H1 (cell line): ENCODE measurements around the gene SLFN12. TPM values are rescaled to one million over a fixed set of nuclear protein-coding genes. Genes with fewer than 3 reads are reported as not detected.

Source experiments
- BCL11A ChIP-seq, 2 experiments: IDR thresholded peaks; one replicate each; pipeline ENCODE4 v1.6.1; 2011; ENCODE audit warnings: low read depth in 2 of 2, low read length in 2 of 2, mild to moderate bottlenecking in 2 of 2
- JUN ChIP-seq: IDR thresholded peaks from 2 replicates; pipeline ENCODE4 v1.6.1; 2011; ENCODE audit warnings: low read depth, mild to moderate bottlenecking, improper control_type of control experiment, low read length
- MAFK ChIP-seq: IDR thresholded peaks from 2 replicates; pipeline ENCODE4 v1.6.1; 2012; ENCODE audit warnings: low read depth, mild to moderate bottlenecking, improper control_type of control experiment, low read length
- POU5F1 ChIP-seq: IDR thresholded peaks from 2 replicates; pipeline ENCODE4 v1.6.1; 2011; ENCODE audit warnings: low read depth, mild to moderate bottlenecking, low read length, moderate library complexity
- RXRA ChIP-seq: IDR thresholded peaks from 2 replicates; pipeline ENCODE4 v1.6.1; 2011; ENCODE audit warnings: low read depth, mild to moderate bottlenecking, low read length, moderate library complexity; ENCODE audit not compliant: insufficient read depth
- TEAD4 ChIP-seq: IDR thresholded peaks from 2 replicates; pipeline ENCODE4 v1.6.1; 2012; ENCODE audit warnings: low read depth, low read length, inconsistent platforms, mixed read lengths
- polyA plus RNA-seq, 7 experiments: library from polyadenylated mRNA; depleted of rRNA in 3 of 7; stranded (reverse) in 5 of 7; unstranded in 2 of 7; fragments of >200 nt in 5 of 7; fragments of 200-250 nt in 2 of 7; gene quantifications; 1 replicate in 5 of 7; 2 replicates in 1 of 7; 4 replicates in 1 of 7; pipeline versions ENCODE4 v1.2.1 to v1.2.3, GENCODE V29; 2011 to 2013; ENCODE audit warnings: missing spikeins in 2 of 7, mixed read lengths in 2 of 7
- total RNA-seq: library from RNA; stranded (reverse); fragmentation: NEBNext Ultra II Directional; extraction: Animal tissue kit (Norgen Biotek cat#: 25700); gene quantifications from 2 replicates; pipeline ENCODE4 v1.2.1, GENCODE V29; 2021
- TF ChIP-seq, protein P1 (sequence below): IDR thresholded peaks from 2 replicates; pipeline ENCODE4 v1.6.1; 2012; ENCODE audit warnings: low read length, inconsistent platforms

Gene SLFN12
- total and polyA plus RNA-seq, 2 of the 8 experiments (the other 6 are each of a cell fraction or from before 2014, with no cell fraction given), result 1.6 to 10.7 TPM

GRCh38 chr17:35479271-35479670, 47.0 kb upstream of the SLFN12 start (continued):
- TF ChIP-seq MAFK, result no peak
- TF ChIP-seq BCL11A (IDR thresholded peaks at IDR 0.05; ENCODE audit: low read depth in 2 of 2, low read length in 2 of 2), result no peak
- TF ChIP-seq TEAD4, result no peak
- no peak for TF ChIP-seq POU5F1
- no peak for TF ChIP-seq JUN
- TF ChIP-seq RXRA, result no peak
- TF ChIP-seq, protein P1, sequence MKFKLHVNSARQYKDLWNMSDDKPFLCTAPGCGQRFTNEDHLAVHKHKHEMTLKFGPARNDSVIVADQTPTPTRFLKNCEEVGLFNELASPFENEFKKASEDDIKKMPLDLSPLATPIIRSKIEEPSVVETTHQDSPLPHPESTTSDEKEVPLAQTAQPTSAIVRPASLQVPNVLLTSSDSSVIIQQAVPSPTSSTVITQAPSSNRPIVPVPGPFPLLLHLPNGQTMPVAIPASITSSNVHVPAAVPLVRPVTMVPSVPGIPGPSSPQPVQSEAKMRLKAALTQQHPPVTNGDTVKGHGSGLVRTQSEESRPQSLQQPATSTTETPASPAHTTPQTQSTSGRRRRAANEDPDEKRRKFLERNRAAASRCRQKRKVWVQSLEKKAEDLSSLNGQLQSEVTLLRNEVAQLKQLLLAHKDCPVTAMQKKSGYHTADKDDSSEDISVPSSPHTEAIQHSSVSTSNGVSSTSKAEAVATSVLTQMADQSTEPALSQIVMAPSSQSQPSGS, result no peak
